Epithelial cell of proximal tubule (primary cell): ENCODE measurements around the gene JARID2. TPM values are rescaled to one million over a fixed set of nuclear protein-coding genes. Genes with fewer than 3 reads are reported as not detected.

Experiments
- DNase-seq: peaks from one replicate; pipeline ENCODE4 v3.0.0-alpha.2; 2011; ENCODE audit warnings: low read depth
- H3K4me3 ChIP-seq: 2 replicates; pipeline ENCODE4 v1.5.1; 2011; ENCODE audit warnings: low read depth, mild to moderate bottlenecking, low read length
- total RNA-seq: library from RNA; depleted of rRNA; stranded (reverse); fragments of >200 nt; gene quantifications from 2 replicates; pipeline ENCODE4 v1.2.3, GENCODE V29; 2015
- TF ChIP-seq, protein P1 (sequence below): conservative IDR thresholded peaks from 2 replicates; pipeline ENCODE4 v1.5.1; 2012; ENCODE audit warnings: low read depth, mild to moderate bottlenecking, low read length

The JARID2 gene
- total RNA-seq, 1 donor from 2014 or later, result 5.1 TPM

DNA sequence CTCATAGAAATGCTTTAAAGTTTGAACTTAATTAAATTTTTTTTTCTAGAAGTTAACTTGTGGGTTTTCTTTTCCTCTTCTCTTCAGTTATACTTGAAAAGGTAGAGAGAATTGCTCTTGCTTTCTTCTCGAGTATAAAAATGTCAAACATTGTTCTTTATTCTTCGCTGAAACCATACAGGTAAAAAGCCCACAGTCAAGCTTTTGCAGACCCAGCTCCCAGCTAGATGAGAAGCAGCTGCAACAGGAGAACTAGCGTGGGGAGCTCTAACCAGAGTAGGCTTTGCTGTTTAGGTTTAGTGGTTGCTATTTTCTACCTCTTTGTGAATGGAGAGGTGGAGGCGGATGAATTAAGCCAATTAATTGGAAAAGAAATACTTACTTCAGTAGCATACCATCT is 102.7 kb downstream of the JARID2 start:
- H3K4me3 ChIP-seq, result no peak overlapping the region
- no peak for DNase-seq
- TF ChIP-seq, protein P1, sequence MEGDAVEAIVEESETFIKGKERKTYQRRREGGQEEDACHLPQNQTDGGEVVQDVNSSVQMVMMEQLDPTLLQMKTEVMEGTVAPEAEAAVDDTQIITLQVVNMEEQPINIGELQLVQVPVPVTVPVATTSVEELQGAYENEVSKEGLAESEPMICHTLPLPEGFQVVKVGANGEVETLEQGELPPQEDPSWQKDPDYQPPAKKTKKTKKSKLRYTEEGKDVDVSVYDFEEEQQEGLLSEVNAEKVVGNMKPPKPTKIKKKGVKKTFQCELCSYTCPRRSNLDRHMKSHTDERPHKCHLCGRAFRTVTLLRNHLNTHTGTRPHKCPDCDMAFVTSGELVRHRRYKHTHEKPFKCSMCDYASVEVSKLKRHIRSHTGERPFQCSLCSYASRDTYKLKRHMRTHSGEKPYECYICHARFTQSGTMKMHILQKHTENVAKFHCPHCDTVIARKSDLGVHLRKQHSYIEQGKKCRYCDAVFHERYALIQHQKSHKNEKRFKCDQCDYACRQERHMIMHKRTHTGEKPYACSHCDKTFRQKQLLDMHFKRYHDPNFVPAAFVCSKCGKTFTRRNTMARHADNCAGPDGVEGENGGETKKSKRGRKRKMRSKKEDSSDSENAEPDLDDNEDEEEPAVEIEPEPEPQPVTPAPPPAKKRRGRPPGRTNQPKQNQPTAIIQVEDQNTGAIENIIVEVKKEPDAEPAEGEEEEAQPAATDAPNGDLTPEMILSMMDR, result no peak

DNA sequence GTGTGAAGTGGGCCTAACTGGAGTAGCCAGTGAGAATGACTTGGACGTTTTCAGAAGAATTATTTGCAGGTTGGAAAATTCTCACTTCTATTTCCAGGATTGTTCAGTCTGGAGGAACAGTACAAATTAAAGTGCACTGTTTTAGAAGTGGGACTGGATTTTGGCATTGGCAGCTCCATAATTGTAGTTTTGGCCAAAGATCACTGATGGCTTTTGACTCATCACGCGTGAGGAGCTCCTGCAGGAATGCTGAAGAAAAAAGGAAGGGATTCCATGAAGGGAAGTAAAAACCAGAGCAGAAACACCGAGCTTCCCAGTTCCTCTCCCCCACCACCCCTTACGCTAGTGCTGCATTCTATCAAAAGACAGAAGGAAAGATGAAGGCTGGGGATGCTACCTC is 103.5 kb downstream of the JARID2 start:
- no peak overlapping the region for H3K4me3 ChIP-seq
- TF ChIP-seq, protein P1, result no peak
- no peak for DNase-seq

DNA sequence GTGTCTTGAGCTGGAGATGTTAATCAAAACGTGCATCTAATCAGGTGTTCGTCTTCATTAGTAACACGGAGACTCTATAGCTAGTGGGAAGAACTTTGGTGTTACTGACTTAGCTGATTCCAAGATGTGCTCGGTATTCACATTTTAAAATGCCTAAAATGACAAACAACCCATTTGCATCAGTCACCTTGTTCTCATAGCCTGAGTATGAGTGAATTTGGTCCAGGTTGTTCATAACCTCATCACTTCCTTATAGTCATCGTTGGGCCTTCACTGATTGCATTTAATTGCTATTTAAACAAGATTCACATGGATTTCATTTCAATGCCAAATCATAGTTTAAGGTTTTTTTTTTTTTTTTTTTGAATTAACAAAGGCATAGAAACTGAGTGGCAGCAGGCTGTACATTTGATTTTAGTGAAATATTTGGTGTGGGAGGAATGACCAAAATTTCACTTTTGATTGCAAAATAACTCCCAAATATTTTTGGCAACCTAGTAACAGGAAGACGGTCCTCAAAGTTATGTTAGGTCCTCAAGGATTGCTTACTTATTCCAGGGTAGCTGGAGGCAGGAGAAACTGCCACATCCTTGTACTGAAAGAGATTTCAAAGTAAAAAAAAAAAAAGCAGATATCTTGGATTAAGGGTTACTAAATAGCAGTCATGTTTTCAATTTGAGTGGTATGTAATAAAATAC is 104.7 kb downstream of the JARID2 start:
- no peak overlapping the region for H3K4me3 ChIP-seq
- DNase-seq, result no peak
- TF ChIP-seq, protein P1, result no peak

DNA sequence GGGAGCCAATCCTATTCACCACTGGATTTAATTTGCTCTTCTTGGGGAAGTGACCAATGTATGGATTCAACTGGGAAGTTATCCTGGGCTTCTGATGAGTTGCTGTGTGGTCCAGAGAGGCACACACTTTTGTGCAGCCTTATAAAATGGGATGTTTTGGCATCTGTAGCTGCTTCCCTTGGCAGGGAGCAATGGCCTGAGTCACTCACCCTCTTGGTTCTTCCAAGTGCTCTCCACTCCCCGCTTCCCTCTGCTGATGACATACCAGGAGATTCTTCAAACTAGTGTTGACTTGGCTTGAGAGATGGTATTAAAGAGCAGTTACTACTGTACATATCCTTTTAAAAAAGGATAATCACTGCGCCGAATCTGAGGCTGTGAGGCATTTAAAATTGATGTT is 105.8 kb downstream of the JARID2 start:
- no peak overlapping the region for H3K4me3 ChIP-seq
- DNase-seq, result no peak
- TF ChIP-seq, protein P1, result no peak

DNA sequence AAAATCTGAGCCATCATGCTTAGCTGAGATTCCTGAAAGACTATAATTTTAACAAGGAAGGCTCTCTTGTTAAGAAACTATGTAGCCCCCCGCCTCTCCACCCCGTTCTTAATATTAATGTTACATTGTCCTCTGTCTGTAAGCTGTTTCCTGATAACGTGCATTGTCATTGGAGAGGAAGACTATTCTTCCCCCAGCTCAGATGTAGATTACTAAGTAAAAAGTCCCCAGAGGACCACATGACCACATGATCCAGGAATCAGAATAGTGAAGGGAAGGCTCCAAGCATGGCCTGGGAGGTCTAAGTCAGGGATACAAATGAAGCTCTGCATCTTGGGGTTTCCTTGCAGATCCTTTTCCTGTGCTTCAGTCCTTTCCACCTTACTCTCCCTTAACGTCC is 106.4 kb downstream of the JARID2 start:
- H3K4me3 ChIP-seq, result no peak overlapping the region
- TF ChIP-seq, protein P1, result no peak
- DNase-seq, result no peak

DNA sequence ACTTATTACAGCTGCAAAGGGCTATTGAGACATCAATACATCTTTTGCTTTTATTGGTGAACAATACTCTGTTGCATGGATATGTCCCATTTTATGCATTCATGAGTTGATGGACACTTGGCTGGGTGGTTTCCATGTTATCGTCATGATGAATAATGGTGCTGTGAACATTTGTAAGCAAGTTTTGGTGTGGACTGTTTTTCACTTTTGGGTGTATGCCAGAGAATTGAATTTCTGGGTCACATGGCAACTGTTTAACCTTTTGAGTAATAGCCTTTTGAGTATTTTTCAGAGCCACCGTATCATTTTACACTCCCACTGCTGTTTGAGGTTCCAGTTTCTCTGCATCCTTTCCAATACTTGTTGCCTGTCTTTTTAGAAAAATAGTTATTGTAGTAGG is 107.0 kb downstream of the JARID2 start:
- no peak overlapping the region for H3K4me3 ChIP-seq
- TF ChIP-seq, protein P1, result no peak
- no peak for DNase-seq

DNA sequence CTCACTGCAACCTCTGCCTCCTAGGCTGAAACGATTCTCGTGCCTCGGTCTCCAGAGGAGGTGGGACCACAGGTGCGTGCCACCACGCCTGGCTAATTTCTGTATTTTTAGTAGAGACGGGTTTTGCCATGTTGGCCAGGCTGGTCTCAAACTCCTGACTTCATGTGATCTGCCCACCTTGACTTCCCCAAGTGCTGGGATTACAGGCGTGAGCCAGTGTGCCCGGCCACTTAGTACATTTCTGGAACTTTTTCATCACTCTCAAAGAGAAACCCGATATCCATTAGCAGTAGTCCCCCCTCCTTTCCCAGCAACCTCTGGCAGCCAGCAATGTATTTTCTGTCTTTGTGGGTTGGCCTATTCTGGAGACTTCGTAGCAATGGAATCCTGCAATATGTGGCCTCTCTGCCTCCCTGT is 109.8 kb downstream of the JARID2 start:
- no peak for DNase-seq
- TF ChIP-seq, protein P1, result no peak

More for the DNA sequence above, 109.8 kb downstream of the JARID2 start:
- no peak overlapping the region for H3K4me3 ChIP-seq
